HepG2 (cell line): ENCODE results near the gene SLC22A31. TPM values are rescaled to one million over a fixed set of nuclear protein-coding genes. Genes with fewer than 3 reads are reported as not detected.
A peak's percentile ranks its signal among the peaks of the same experiment; 100 is the strongest.

Source experiments
- ATF1 ChIP-seq: IDR thresholded peaks from 2 replicates; pipeline ENCODE4 v1.6.1; 2016; ENCODE audit warnings: mild to moderate bottlenecking, control low read depth
- ATF7-NPFF ChIP-seq: sonication (generic); formaldehyde crosslinking; IDR thresholded peaks from 2 replicates; pipeline ENCODE4 v1.8.1; 2023; ENCODE audit warnings: mild to moderate bottlenecking, low read depth, missing genetic modification reagents, moderate library complexity
- EP300 ChIP-seq, 3 experiments: sonication (generic) in 1 of 3; formaldehyde crosslinking in 1 of 3; IDR thresholded peaks; 2 replicates each; pipeline versions ENCODE4 v1.5.1 to v1.6.1; 2011 to 2020; ENCODE audit warnings: low read depth in 2 of 3, low read length in 2 of 3, borderline replicate concordance in 1 of 3, improper control_type of control experiment in 1 of 3, mild to moderate bottlenecking in 1 of 3, missing genetic modification reagents in 1 of 3, moderate library complexity in 1 of 3
- HOXA3 ChIP-seq: sonication (generic); formaldehyde crosslinking; IDR thresholded peaks from 2 replicates; pipeline ENCODE4 v1.5.0; 2020; ENCODE audit warnings: missing genetic modification reagents
- ISL2 ChIP-seq: sonication (generic); formaldehyde crosslinking; IDR thresholded peaks from 2 replicates; pipeline ENCODE4 v1.5.0; 2020; ENCODE audit warnings: missing genetic modification reagents
- KLF6 ChIP-seq: IDR thresholded peaks from 2 replicates; pipeline ENCODE4 v1.8.0; 2016; ENCODE audit warnings: missing biosample characterization, missing genetic modification reagents
- MAFF ChIP-seq: IDR thresholded peaks from 2 replicates; pipeline ENCODE4 v1.6.1; 2011; ENCODE audit warnings: low read depth, low read length, improper control_type of control experiment
- NFE2 ChIP-seq: sonication (generic); formaldehyde crosslinking; IDR thresholded peaks from 2 replicates; pipeline ENCODE4 v1.4.0; 2020; ENCODE audit warnings: missing genetic modification reagents
- POLR2A ChIP-seq, 2 experiments: IDR thresholded peaks; 2 replicates each; pipeline ENCODE4 v1.6.1; 2011; ENCODE audit warnings: low read depth in 2 of 2, low read length in 2 of 2, mild to moderate bottlenecking in 1 of 2, moderate library complexity in 1 of 2; ENCODE audit not compliant: insufficient read depth in 1 of 2
- POLR2AphosphoS5 ChIP-seq: IDR thresholded peaks from 2 replicates; pipeline ENCODE4 v1.6.1; 2012; ENCODE audit warnings: low read depth, low read length
- POLR2G ChIP-seq: fragments of 200-400 bp; formaldehyde crosslinking; IDR thresholded peaks from 2 replicates; pipeline ENCODE4 v1.6.1; 2018; ENCODE audit warnings: mild to moderate bottlenecking, low read depth, low read length, moderate library complexity
- PRDM10 ChIP-seq: sonication (generic); formaldehyde crosslinking; IDR thresholded peaks from 2 replicates; pipeline ENCODE4 v1.4.0; 2020; ENCODE audit warnings: low read depth, missing genetic modification reagents
- RFX1 ChIP-seq: fragments of 450-650 bp; IDR thresholded peaks from 2 replicates; pipeline ENCODE4 v1.6.1; 2017
- SCMH1 ChIP-seq: sonication (generic); formaldehyde crosslinking; IDR thresholded peaks from 2 replicates; pipeline ENCODE4 v1.9.0; 2021; ENCODE audit warnings: missing genetic modification reagents, mild to moderate bottlenecking, borderline replicate concordance
- SOX6 ChIP-seq, 2 experiments: fragments of 450-650 bp in 1 of 2; sonication (generic) in 1 of 2; formaldehyde crosslinking in 1 of 2; IDR thresholded peaks; 2 replicates each; pipeline versions ENCODE4 v1.4.0 to v1.6.1; 2017 to 2020; ENCODE audit warnings: antibody characterized with exemption in 1 of 2, mild to moderate bottlenecking in 1 of 2, missing genetic modification reagents in 1 of 2
- SP5 ChIP-seq: IDR thresholded peaks from 2 replicates; pipeline ENCODE4 v1.6.1; 2016; ENCODE audit warnings: low read depth, borderline replicate concordance
- SPEN ChIP-seq: sonication (generic); formaldehyde crosslinking; IDR thresholded peaks from 2 replicates; pipeline ENCODE4 v1.5.1; 2020; ENCODE audit warnings: low read depth, mild to moderate bottlenecking, missing genetic modification reagents
- ZBTB20 ChIP-seq: sonication (generic); formaldehyde crosslinking; IDR thresholded peaks from 2 replicates; pipeline ENCODE4 v1.8.1; 2023; ENCODE audit warnings: missing genetic modification reagents, low read depth, mild to moderate bottlenecking, borderline replicate concordance
- ZBTB7A ChIP-seq: sonication (generic); formaldehyde crosslinking; IDR thresholded peaks from 2 replicates; pipeline ENCODE4 v1.8.0; 2022; ENCODE audit warnings: mild to moderate bottlenecking, missing genetic modification reagents
- ZFYVE20 ChIP-seq: sonication (generic); formaldehyde crosslinking; IDR thresholded peaks from 2 replicates; pipeline ENCODE4 v1.8.0; 2023; ENCODE audit warnings: low read depth, mild to moderate bottlenecking, moderate library complexity, missing genetic modification reagents, borderline replicate concordance
- ZNF337 ChIP-seq: sonication (generic); formaldehyde crosslinking; IDR thresholded peaks from 2 replicates; pipeline ENCODE4 v1.5.1; 2020; ENCODE audit warnings: missing genetic modification reagents, low read depth, mild to moderate bottlenecking, borderline replicate concordance
- ZNF562 ChIP-seq: sonication (generic); formaldehyde crosslinking; IDR thresholded peaks from 2 replicates; pipeline ENCODE4 v1.8.0; 2022; ENCODE audit warnings: missing genetic modification reagents, borderline replicate concordance
- ZNF574 ChIP-seq: sonication (generic); formaldehyde crosslinking; IDR thresholded peaks from 2 replicates; pipeline ENCODE4 v1.4.0; 2020; ENCODE audit warnings: missing genetic modification reagents
- ZSCAN25 ChIP-seq: sonication (generic); formaldehyde crosslinking; IDR thresholded peaks from 2 replicates; pipeline ENCODE4 v1.8.0; 2022; ENCODE audit warnings: mild to moderate bottlenecking, missing genetic modification reagents
- polyA plus RNA-seq, 8 experiments: library from polyadenylated mRNA; depleted of rRNA in 3 of 8; stranded (reverse) in 7 of 8; unstranded in 1 of 8; fragments of >200 nt; fragmentation: Illumina TruSeq in 4 of 8; extraction: Trizol in 4 of 8; gene quantifications; 2 replicates each; pipeline versions ENCODE4 v1.2.1 to v1.2.3, GENCODE V29; 2011 to 2016; ENCODE audit warnings: low read depth in 4 of 8, missing spikeins in 1 of 8, mixed read lengths in 1 of 8; ENCODE audit not compliant: insufficient read depth in 1 of 8
- total RNA-seq, 5 experiments: library from RNA; depleted of rRNA; stranded (reverse); fragments of >200 nt; fragmentation: Illumina TruSeq; extraction: Trizol; gene quantifications; 2 replicates each; pipeline ENCODE4 v1.2.3, GENCODE V29; 2016; ENCODE audit warnings: low read depth in 1 of 5

Gene SLC22A31
- total and polyA plus RNA-seq, 2 of the 13 experiments (the other 11 are each of a cell fraction or from before 2014, with no cell fraction given) = 67.3 to 83.3 TPM

- no peak for TF ChIP-seq PRDM10 (CRISPR knock-in tag)
- no peak for TF ChIP-seq NFE2
- peak; percentile 91 for TF ChIP-seq KLF6 (CRISPR knock-in tag)
- no peak for TF ChIP-seq ZBTB20 (CRISPR knock-in tag)
- peak; percentile 98 for TF ChIP-seq POLR2G
- no peak for TF ChIP-seq RFX1
- peak; percentile 94 for TF ChIP-seq POLR2AphosphoS5
- TF ChIP-seq SP5 (CRISPR knock-in tag) = peak; percentile 70; the same call in 1 of the 2 replicates
- TF ChIP-seq HOXA3 (CRISPR knock-in tag) = peak; percentile 94
- TF ChIP-seq ISL2 (CRISPR knock-in tag) = peak; percentile 82
- peak; percentile 63 for TF ChIP-seq ZBTB7A
- TF ChIP-seq POLR2A (IDR thresholded peaks at IDR 0.05; ENCODE audit: insufficient read depth in 1 of 2, low read depth in 2 of 2, low read length in 2 of 2) = peak; percentile 84 to 91
- peak; percentile 75; the same call in 1 of the 2 replicates for TF ChIP-seq ZNF337 (CRISPR knock-in tag)
- peak; percentile 90 for TF ChIP-seq ATF1 (CRISPR knock-in tag)
- TF ChIP-seq ZNF562 (CRISPR knock-in tag) = no peak
- TF ChIP-seq SCMH1 = no peak
- TF ChIP-seq ZFYVE20 (CRISPR knock-in tag) = no peak
- peak in 1 of 2 experiments; percentile 59; a peak in 1 of 4 replicates for TF ChIP-seq EP300 (IDR thresholded peaks at IDR 0.05; ENCODE audit: low read depth in 2 of 2, low read length in 2 of 2)
- TF ChIP-seq EP300 (CRISPR knock-in tag; IDR thresholded peaks at IDR 0.05; ENCODE audit: borderline replicate concordance) = peak; percentile 34; the same call in 1 of the 2 replicates
- TF ChIP-seq MAFF = no peak
- TF ChIP-seq ZNF574 (CRISPR knock-in tag) = peak; percentile 95
- TF ChIP-seq SPEN = peak; percentile 99
- peak; percentile 82 for TF ChIP-seq ATF7-NPFF (CRISPR knock-in tag)
- no peak for TF ChIP-seq SOX6 (IDR thresholded peaks at IDR 0.05)
- TF ChIP-seq SOX6 (CRISPR knock-in tag; IDR thresholded peaks at IDR 0.05) = peak; percentile 59; the same call in 1 of the 2 replicates
- TF ChIP-seq ZSCAN25 (CRISPR knock-in tag) = peak; percentile 65; the same call in 1 of the 2 replicates
Observed at GRCh38 chr16:89217388-89218191, 17.3 kb upstream of the SLC22A31 start, which contains the start of gene ZNF778 (continued).
